NCI-H2227 (cell line): Measurements from ENCODE around the gene MEGF11.

Experiments
- DNase-seq: peaks from one replicate; lab custom pipeline; 2025; ENCODE audit not compliant: unreplicated experiment; lab: John Stamatoyannopoulos, UW

Gene MEGF11

DNA sequence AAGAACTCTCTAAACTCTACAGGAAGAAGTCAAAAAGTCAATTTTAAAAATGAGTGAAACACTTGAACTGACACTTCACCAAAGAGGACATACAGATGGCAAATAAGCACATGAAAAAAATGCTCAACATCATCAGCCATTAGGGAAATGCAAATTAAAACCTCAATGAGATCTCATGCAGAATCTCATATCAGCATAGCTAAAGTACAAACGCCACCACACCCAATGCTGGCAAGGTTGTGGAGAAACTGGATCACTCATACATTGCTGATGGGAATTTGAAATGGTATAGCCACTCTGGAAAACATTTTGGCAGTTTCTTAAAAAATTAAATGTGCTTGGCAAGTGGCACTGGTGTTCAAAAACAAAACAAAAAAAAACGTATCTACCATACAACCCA is 34.2 kb downstream of the MEGF11 start:
- DNase-seq: no peak

DNA sequence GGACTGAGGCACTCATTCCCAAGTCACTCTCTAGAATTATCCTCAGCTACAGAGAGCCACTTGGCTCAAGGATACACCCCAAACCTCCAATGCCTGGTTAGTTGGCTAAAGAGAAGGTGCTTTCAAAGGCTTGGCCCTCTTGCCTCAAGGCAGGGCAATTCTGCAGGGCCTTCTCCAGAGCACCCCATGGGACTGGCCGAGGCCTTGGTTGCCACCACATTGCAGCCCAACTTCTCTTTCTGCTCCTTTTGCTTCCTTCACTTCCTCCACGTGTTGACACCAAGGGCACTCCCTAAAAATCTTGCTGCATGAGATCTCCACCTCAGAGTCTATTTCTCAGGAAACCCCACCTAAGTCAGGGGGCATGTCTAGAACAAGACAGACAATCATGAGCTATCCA is 36.7 kb downstream of the MEGF11 start:
- no peak for DNase-seq

- DNase-seq: no peak
These were observed 37.7 kb downstream of the MEGF11 start for GRCh38 chr15:66215811-66216210.

DNA sequence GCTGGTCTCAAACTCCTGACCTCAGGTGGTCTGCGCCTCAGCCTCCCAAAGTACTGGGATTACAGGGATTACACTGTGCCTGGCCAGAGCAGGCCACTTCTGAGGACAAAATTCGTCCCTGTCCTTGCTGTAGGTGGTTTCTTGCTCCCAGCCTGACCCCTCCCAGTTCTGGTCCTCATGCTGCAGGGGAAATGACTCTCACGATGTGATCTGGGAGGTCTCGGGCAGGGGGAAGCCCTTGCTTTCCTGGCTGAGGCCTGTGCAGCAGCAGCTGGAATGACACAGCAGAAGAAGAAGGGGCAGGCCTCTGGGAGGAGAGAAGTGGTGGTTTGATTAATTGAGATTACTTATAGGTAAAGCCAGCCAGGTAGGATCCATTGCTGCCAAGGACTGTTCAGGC is 39.3 kb downstream of the MEGF11 start:
- no peak for DNase-seq

GRCh38 chr15:66212563-66212921 is 41.0 kb downstream of the MEGF11 start:
- DNase-seq: no peak

GRCh38 chr15:66211670-66212562 is 41.6 kb downstream of the MEGF11 start:
- no peak for DNase-seq

DNA sequence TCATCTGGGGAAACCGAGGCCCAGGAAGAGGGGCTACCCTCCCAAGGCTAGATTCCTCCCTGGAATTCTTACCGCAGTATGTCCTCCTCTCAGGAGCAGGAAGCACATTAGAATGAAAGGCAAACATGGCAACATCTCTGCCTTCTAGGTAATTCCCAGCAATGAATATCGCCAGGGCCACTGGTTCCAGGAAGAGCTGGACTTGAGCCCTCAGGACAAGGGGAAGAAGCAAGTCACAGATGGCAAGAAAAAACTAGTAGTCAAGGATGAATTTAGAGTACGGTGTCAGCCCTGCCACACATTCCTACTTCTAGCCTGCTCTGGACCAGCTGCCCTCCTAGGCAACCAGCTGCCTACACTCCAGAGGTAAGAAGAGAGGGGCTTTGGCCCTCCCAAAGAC is 42.9 kb downstream of the MEGF11 start:
- no peak for DNase-seq

- no peak for DNase-seq
These were observed 54.8 kb downstream of the MEGF11 start for GRCh38 chr15:66198757-66199156.

- no peak for DNase-seq
These were observed 56.9 kb downstream of the MEGF11 start for GRCh38 chr15:66196602-66197001.

DNA sequence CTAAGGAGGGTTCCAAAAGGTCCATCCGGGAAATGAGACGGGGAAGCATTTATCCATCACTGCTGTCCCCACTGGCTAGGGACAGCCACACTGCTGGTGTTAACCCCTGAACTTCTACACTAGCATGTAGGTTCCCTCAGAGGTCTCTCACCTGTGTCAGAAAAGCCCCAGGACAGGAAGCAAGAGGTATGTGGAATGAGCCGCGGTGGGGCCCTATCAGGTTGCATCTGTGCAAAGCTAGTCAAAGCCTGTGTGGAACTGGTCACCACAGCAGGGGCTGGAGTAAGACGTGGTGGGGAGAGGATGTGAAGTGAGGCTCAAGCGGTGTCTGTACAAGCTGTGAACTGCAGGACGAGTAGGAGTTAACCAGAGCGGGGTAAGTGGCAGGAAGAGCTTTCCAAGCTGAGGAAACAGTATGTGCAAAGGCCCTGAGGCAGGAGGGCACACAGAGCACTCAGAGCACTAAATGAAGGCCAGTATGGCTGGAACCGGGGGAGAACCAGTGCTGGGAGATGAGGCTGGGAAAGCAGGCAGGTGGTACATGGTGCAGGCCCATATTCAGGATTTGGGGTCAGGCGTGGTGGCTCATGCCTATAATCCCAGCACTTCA is 57.8 kb downstream of the MEGF11 start:
- DNase-seq: no peak

- no peak for DNase-seq
These were observed 60.5 kb downstream of the MEGF11 start for GRCh38 chr15:66193066-66193465.

- DNase-seq: no peak
These were observed 62.8 kb downstream of the MEGF11 start for GRCh38 chr15:66190746-66191145.

- DNase-seq: no peak
These were observed 64.3 kb downstream of the MEGF11 start for GRCh38 chr15:66189291-66189690.

DNA sequence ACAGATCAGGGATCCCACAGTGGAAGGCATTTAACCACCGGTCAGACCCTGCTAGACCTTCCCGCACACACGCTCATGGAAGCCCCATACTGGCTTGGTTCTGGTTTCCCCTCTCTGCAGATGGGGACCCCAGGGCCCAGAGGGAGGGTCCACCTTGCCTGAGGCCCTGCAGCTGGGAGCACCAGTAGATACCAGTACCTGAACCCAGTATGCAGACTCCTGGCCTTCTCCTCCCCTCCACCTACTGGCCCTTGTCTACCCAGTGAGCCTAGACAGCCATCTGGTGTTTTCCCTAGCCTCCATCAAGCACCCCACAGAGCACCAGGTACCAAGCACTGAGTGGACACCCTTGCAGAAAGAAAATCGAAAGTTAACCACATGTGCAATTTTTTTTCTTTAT is 65.1 kb downstream of the MEGF11 start:
- DNase-seq: no peak

GRCh38 chr15:66187271-66187670 is 66.3 kb downstream of the MEGF11 start:
- DNase-seq: no peak

DNA sequence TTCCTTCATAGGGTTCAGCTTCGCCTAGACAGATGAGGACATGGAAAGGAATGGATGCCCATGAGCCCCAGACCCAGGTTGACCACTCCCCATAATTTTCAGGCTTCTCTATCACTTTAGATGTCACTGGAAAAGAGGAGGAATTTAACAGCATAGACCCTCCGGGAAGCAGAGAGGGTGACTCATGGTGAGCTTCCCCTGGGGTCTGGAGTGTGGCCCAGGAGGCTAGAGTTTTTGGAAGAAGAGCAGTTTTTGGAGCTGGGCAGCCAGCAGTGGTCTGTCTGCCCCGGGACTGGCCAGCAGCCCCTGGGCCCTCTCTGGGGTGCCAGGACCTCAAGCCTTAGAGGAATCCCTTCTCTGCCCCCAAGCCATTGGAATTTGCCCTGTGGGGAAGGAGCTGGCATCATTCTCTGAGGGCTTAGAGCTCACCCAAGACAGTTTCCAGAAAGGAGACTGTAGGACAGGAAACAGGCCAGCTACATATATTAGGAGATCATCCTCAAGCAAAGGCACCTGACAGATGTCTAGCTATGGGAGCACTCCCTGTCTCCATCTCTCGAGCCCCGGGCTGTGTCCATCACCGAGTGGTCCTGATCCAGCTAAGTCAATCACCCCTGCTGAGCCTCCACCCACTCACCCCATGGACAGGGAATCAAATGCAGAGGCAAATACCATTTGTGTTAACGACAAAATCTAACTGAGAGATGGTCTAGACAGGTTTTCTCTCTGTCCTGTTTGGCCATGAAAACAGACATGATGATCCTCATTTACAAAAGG is 67.3 kb downstream of the MEGF11 start:
- DNase-seq: no peak

DNA sequence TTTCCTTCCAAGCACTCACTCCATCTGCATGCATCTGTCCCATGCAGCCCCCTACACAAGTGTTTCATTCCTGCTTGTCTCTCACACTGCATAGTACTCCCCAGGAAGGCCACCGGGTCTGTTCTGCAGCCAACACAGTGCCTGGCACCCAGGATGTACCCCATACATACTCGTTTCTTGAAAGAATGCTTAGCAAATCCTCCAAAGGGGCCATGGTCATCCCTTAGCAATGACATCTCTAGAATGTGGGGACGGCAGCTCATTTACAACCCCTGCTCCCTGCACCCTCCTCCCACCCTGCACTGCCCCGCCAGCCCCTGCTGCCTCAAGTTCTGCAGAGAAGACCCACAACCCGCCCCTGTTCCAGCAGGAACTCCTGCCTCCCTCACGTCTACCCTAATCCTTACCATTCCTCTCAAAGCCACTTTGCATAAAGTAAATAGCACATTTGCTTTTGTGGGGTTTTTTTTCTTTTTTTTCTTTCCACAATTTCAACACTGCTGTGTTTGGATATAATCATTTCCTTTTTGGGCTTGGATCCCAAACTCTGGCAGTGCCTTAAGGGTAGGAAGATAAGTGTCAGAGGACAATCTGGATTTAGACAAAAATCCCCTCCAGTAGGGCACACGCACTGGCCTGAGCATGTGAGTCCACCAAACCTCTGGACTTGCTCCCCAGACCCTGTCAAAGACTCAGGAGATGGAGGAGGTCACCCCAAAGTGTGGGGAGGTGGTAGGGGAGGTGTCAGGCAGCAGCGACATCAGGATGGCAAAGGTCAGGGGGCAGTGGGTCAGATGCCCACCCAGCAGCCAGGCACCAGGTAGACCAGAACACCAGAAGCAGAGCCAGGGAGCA is 68.4 kb downstream of the MEGF11 start:
- DNase-seq: no peak

DNA sequence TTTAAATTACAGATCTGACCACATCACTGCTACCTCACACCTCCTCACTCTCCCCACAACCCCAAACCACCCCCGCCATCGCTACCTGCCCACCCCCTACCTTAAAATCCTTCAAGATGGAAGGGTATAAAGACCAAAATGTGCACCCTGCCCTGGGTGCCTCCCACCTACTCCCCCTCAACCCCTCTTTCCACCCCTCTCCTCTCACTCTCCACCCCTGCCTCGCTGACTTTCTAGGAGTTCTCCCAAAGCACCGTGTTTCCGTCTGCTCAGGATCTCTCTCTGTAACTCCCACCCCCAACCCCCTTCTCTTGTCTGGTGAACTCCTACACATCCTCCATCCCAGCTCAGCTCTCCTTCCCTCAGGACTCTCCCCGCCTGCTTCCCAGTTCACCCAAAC is 69.1 kb downstream of the MEGF11 start:
- no peak for DNase-seq

- no peak for DNase-seq
These were observed 72.9 kb downstream of the MEGF11 start for GRCh38 chr15:66180531-66181097.

DNA sequence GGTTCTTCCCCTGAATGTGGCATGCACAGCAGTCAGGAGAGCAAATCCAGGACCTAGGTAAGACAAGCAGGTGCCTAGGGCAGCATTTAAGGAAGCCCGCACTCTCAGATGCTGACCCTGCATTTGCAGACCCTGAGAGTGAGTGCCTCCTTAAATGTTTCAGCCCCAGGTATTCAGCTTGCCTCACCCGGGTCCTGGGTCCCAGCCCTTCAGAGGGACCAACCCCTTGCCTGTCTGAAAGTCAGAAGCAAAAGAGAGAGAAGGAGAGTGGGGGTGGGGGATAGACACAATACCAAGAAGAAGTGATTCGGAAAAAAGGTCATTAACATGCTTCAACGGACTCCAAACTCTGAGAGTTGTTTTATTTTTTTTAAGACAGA is 75.0 kb downstream of the MEGF11 start:
- no peak for DNase-seq
